ENCODE results near the gene MAP4K2. TPM values are rescaled to one million over a fixed set of nuclear protein-coding genes. Genes with fewer than 3 reads are reported as not detected.

The MAP4K2 gene
- total and polyA plus RNA-seq, 8 donors: 6.1 to 24.0 (median 7.7) TPM

- H3K27ac ChIP-seq: no peak overlapping the region
- peak in 2 of 6 donors; percentile 25 to 52 for DNase-seq
- intact Hi-C loops (cut with DNase I): loop anchor here in 2 of 3 donors (10.0 kb wide), 1 partner anchor 105 kb away; no protein-coding TSS in a partner anchor
These were observed 13.4 kb downstream of the MAP4K2 start for GRCh38 chr11:64789331-64790204.

DNA sequence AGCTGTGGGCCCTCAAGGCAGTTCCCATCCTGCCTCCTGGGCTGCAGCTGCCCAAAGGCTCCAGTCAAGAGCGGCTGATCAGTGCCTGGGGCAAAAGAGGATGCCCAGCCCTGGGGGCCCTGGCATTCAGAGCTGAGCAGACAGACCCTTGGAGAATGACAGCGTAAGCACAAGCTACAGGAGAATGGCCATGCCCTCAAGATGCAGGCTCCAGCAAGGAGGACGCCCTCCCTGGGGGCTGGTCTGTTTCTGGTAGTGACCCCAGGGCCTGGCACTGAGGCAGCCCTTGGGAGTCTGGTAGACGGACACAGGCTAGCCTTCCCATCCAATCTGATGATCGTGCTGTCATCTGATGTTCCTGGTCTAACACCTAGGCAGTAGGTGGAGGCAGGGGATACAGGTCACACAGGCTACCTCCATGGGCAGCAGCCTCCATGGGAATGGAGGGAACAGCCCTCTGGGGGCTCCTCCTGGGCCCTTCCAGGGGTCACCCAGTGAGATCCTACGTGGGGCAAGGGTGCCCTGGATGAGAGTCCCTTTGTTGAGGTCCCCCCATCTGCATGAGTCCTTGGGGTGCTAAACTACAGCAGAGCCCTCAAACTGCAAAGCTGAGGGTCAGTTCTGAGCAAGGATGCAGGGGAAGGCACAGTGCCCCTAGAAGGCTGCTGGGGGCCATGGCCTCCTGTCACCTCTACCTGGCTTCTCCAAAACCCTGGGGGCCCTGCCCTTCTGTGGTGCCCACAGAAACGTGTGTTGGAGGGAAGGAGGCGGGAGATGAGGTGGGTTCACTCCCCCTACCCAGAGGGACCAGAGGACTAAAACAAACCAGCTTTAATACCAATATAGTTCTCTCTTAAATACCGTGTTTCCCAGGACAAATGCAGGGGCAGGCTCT is 14.4 kb downstream of the MAP4K2 start:
- H3K9me3 ChIP-seq: no peaks in the 10 kb centered on the region
- FAIRE-seq: no peak
- no peaks in the 10 kb centered on the region for H3K4me1 ChIP-seq
- no peaks in the 10 kb centered on the region for H3K36me3 ChIP-seq
- no peak for ATAC-seq
- whole genome bisulfite sequencing, 2 donors: 84 to 85% methylated on average over 9 of the region's 9 CpGs
- DNase-seq: peak in 1 of 6 donors; percentile 23
- TF ChIP-seq, protein P1, sequence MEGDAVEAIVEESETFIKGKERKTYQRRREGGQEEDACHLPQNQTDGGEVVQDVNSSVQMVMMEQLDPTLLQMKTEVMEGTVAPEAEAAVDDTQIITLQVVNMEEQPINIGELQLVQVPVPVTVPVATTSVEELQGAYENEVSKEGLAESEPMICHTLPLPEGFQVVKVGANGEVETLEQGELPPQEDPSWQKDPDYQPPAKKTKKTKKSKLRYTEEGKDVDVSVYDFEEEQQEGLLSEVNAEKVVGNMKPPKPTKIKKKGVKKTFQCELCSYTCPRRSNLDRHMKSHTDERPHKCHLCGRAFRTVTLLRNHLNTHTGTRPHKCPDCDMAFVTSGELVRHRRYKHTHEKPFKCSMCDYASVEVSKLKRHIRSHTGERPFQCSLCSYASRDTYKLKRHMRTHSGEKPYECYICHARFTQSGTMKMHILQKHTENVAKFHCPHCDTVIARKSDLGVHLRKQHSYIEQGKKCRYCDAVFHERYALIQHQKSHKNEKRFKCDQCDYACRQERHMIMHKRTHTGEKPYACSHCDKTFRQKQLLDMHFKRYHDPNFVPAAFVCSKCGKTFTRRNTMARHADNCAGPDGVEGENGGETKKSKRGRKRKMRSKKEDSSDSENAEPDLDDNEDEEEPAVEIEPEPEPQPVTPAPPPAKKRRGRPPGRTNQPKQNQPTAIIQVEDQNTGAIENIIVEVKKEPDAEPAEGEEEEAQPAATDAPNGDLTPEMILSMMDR (IDR thresholded peaks at IDR 0.05): no peak
- H3K27ac ChIP-seq: no peak overlapping the region
- no peaks in the 10 kb centered on the region for H3K27me3 ChIP-seq
- no peak overlapping the region for H3K4me3 ChIP-seq
- intact Hi-C loops (cut with DNase I): loop anchor here in 1 of 3 donors (10.0 kb wide), 1 partner anchor 106 kb away; no protein-coding TSS in a partner anchor

More at GRCh38 chr11:64789331-64790204, 13.4 kb downstream of the MAP4K2 start:
- 88 to 89% methylated on average over 15 of the region's 15 CpGs for WGBS, 2 donors
- TF ChIP-seq, protein P1 (IDR thresholded peaks at IDR 0.05): no peak
- Histone ChIP-seq H3K4me3 (no peak overlapping the region), H3K36me3 (no peaks in the 10 kb centered on the region), H3K4me1 (no peaks in the 10 kb centered on the region), H3K9me3 (no peaks in the 10 kb centered on the region), H3K27me3 (no peaks in the 10 kb centered on the region)
- FAIRE-seq (no peak), ATAC-seq (no peak)

DNA sequence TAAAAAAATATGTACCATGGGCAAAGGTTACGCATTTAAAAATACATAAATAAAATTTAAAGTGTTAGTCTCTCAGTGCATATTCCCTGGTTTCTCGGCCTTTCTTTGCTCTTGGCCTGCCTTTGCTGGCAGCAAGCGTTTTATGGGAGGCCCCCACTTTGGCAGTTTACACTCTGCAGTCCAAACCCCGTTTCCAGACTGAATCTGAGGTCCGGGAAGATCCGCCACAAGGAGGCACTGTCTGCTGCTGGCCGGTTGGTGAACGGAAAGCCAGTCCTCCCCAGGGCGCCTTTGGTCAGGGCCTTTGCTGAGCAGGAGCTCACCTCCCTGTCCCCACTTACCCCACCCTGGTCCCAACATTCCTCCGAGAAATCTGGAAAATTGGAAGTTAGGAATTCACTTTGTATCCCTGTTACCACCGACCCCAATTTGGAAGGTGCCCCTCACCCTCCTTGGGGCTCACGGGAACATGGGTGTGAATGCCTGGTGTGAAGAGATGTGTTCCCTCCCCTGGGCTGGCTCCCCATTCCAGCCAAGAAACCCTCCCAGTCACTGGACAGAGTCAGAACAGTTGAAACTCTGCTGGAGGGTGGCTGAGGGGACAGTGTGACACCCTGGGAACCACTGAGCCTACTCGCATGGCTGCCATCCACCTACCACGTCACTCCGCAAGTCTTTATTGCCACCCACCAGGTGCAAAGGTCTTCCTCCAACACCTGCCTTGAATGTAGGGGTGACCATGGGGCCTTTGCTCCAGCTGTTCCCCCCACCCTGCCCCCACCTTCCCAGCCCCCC is 15.3 kb downstream of the MAP4K2 start:
- no peaks in the 10 kb centered on the region for H3K27me3 ChIP-seq
- DNase-seq (peak; percentile 58 to 81 (median 67)), FAIRE-seq (no peak), ATAC-seq (peak; percentile 74 to 93 (median 86))
- H3K4me1 ChIP-seq: no peaks in the 10 kb centered on the region
- H3K27ac ChIP-seq: no peak overlapping the region
- H3K9me3 ChIP-seq: no peaks in the 10 kb centered on the region
- no peak overlapping the region for H3K4me3 ChIP-seq
- no peaks in the 10 kb centered on the region for H3K36me3 ChIP-seq
- intact Hi-C loops (cut with DNase I): loop anchor here in 1 of 3 donors (10.0 kb wide), 1 partner anchor 107 kb away; no protein-coding TSS in a partner anchor
- 40 to 42% methylated on average over 15 of the region's 15 CpGs for WGBS, 2 donors
- TF ChIP-seq, protein P1 (IDR thresholded peaks at IDR 0.05): peak; percentile 41 to 63 (median 50)

- intact Hi-C loops (cut with DNase I): loop anchor here in 1 of 3 donors (10.0 kb wide), 1 partner anchor 108 kb away; no protein-coding TSS in a partner anchor
- WGBS, 2 donors: 85 to 88% methylated on average over 10 of the region's 10 CpGs
- no peak for FAIRE-seq
These were observed 16.7 kb downstream of the MAP4K2 start for GRCh38 chr11:64786308-64786707.

More at GRCh38 chr11:64786308-64786707, 16.7 kb downstream of the MAP4K2 start:
- Histone ChIP-seq H3K36me3 (no peaks in the 10 kb centered on the region), H3K4me3 (no peak overlapping the region), H3K9me3 (no peaks in the 10 kb centered on the region), H3K27ac (no peak overlapping the region), H3K4me1 (no peaks in the 10 kb centered on the region), H3K27me3 (no peaks in the 10 kb centered on the region)
- TF ChIP-seq, protein P1 (IDR thresholded peaks at IDR 0.05): no peak
- DNase-seq (peak in 2 of 6 donors; percentile 15 to 44), ATAC-seq (no peak)

Data from pancreas (tissue), 10 donors.